Left ventricle myocardium inferior (tissue), 1 donor: Measurements from ENCODE around the gene OR51E2. TPM values are rescaled to one million over a fixed set of nuclear protein-coding genes. Genes with fewer than 3 reads are reported as not detected.

Experiments
- DNase-seq: peaks from one replicate; pipeline ENCODE4 v3.0.0-alpha.2; 2020
- H3K27ac ChIP-seq: fragments of 200-600 bp; replicated peaks from 2 replicates; pipeline ENCODE4 v1.8.0; 2021
- H3K27me3 ChIP-seq: fragments of 200-600 bp; 2 replicates; pipeline ENCODE4 v1.8.0; 2021; ENCODE audit warnings: low read depth
- H3K36me3 ChIP-seq: fragments of 200-600 bp; 2 replicates; pipeline ENCODE4 v1.8.0; 2021
- H3K4me1 ChIP-seq: fragments of 200-600 bp; 2 replicates; pipeline ENCODE4 v1.8.0; 2021
- H3K4me3 ChIP-seq: fragments of 200-600 bp; 2 replicates; pipeline ENCODE4 v1.8.0; 2021; ENCODE audit warnings: mild to moderate bottlenecking, moderate library complexity
- H3K9me3 ChIP-seq: fragments of 200-600 bp; replicated peaks from 2 replicates; pipeline ENCODE4 v1.8.0; 2021
- intact Hi-C: fragments of 100-400 bp; cut with micrococcal nuclease; formaldehyde crosslinking; loops from one replicate; pipeline ENCODE4 v1.11.0; 2022
- total RNA-seq: library from RNA; stranded (reverse); fragmentation: NEBNext Ultra II Directional; extraction: Animal tissue kit (Norgen Biotek cat#: 25700); gene quantifications from one replicate; pipeline ENCODE4 v1.2.1, GENCODE V29; 2021
- TF ChIP-seq, protein P1 (sequence below): fragments of 200-600 bp; IDR thresholded peaks from 2 replicates; pipeline ENCODE4 v1.8.0; 2021; ENCODE audit warnings: antibody characterized with exemption, mild to moderate bottlenecking, borderline replicate concordance
- donor health status: DM: no; HTN: yes; CAD: no; lungs with severe emphysema.

OR51E2 gene
- total RNA-seq, 1 donor from 2014 or later: not detected

- Histone ChIP-seq H3K9me3 (no peaks in the 10 kb centered on the region), H3K27me3 (no peaks in the 10 kb centered on the region), H3K27ac (no peak overlapping the region), H3K4me3 (no peak overlapping the region), H3K36me3 (no peaks in the 10 kb centered on the region), H3K4me1 (peaks cover 40% of the 10 kb centered on the region)
- TF ChIP-seq, protein P1, sequence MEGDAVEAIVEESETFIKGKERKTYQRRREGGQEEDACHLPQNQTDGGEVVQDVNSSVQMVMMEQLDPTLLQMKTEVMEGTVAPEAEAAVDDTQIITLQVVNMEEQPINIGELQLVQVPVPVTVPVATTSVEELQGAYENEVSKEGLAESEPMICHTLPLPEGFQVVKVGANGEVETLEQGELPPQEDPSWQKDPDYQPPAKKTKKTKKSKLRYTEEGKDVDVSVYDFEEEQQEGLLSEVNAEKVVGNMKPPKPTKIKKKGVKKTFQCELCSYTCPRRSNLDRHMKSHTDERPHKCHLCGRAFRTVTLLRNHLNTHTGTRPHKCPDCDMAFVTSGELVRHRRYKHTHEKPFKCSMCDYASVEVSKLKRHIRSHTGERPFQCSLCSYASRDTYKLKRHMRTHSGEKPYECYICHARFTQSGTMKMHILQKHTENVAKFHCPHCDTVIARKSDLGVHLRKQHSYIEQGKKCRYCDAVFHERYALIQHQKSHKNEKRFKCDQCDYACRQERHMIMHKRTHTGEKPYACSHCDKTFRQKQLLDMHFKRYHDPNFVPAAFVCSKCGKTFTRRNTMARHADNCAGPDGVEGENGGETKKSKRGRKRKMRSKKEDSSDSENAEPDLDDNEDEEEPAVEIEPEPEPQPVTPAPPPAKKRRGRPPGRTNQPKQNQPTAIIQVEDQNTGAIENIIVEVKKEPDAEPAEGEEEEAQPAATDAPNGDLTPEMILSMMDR: no peak
- DNase-seq: no peak
- intact Hi-C loops: loop anchor here (5.0 to 10.0 kb wide), 2 partner anchors 55 to 362 kb away; partner anchors contain the start of gene OR51E2
Measured at GRCh38 chr11:4639931-4640330, 57.7 kb downstream of the OR51E2 start.

DNA sequence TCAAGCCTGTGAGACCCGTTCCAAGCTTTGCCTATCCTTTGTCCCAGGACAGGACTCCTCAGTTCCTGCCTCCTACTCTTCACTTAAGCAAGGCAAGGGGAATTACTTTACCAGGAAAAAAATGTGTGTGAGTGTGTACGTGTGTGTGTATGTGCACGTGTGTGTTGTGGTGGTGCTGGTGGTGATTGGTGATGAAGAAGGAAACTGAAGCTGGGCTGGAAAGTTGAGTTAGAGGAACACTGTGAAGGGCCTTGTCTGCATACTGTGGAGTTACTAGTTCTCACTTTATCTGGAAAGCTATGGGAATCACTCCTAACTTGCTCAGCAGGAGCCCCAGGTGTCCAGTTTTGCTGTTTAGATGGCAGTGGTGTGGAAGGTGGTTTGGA, 60.0 kb downstream of the OR51E2 start:
- intact Hi-C loops: loop anchor here (5.0 kb wide), 1 partner anchor 365 kb away; no protein-coding TSS in a partner anchor
- Histone ChIP-seq H3K4me3 (no peak overlapping the region), H3K27me3 (no peaks in the 10 kb centered on the region), H3K4me1 (peaks cover 20% of the 10 kb centered on the region), H3K9me3 (no peaks in the 10 kb centered on the region), H3K36me3 (no peaks in the 10 kb centered on the region), H3K27ac (no peak overlapping the region)
- TF ChIP-seq, protein P1: no peak
- DNase-seq: no peak

GRCh38 chr11:4636962-4637661, 60.5 kb downstream of the OR51E2 start, which contains the start of gene OR51D1:
TSS of gene OR51D1 (plus strand) at chr11:4637477. CDS start at chr11:4639791, 2,314 bp downstream.
- no peaks in the 10 kb centered on the region for H3K9me3 ChIP-seq
- H3K27me3 ChIP-seq: no peaks in the 10 kb centered on the region
- DNase-seq: peak; percentile 64
- peaks cover 14% of the 10 kb centered on the region for H3K4me1 ChIP-seq
- H3K27ac ChIP-seq: peak within 1 kb of the TSS; percentile 14
- TF ChIP-seq, protein P1: peak; percentile 95
- H3K4me3 ChIP-seq: peak within 1 kb of the TSS; percentile 57
- intact Hi-C loops: loop anchor here (5.0 kb wide), 1 partner anchor 365 kb away; no protein-coding TSS in a partner anchor
- H3K36me3 ChIP-seq: no peaks in the 10 kb centered on the region

- Histone ChIP-seq H3K4me1 (peaks cover 7% of the 10 kb centered on the region), H3K4me3 (no peak overlapping the region), H3K36me3 (no peaks in the 10 kb centered on the region), H3K27me3 (no peaks in the 10 kb centered on the region), H3K9me3 (no peaks in the 10 kb centered on the region), H3K27ac (no peak overlapping the region)
- no peak for DNase-seq
- intact Hi-C loops: loop anchor here (5.0 kb wide), 1 partner anchor 366 kb away; no protein-coding TSS in a partner anchor
- TF ChIP-seq, protein P1: no peak
Measured at GRCh38 chr11:4636136-4636535, 61.5 kb downstream of the OR51E2 start.

Other genes starting within 250 kb of the OR51E2 start
- not detected for gene OR52K2, start 248.6 kb downstream of the OR51E2 start, total RNA-seq
- not detected for gene OR52K1, start 215.2 kb downstream of the OR51E2 start, total RNA-seq
- gene OR52M1, start 152.7 kb downstream of the OR51E2 start, total RNA-seq: not detected
- gene OR52I2, start 116.1 kb downstream of the OR51E2 start, total RNA-seq: not detected
- gene OR52I1, start 103.8 kb downstream of the OR51E2 start, total RNA-seq: not detected
- gene TRIM68, start 89.6 kb downstream of the OR51E2 start, total RNA-seq: 10.6 TPM
- not detected for gene OR51D1, start 60.4 kb downstream of the OR51E2 start, total RNA-seq
- 1.3 TPM for gene OR51E1, start 53.9 kb downstream of the OR51E2 start, total RNA-seq
- gene MMP26, start 6.9 kb upstream of the OR51E2 start, total RNA-seq: not detected
- gene OR51F1, start 72.1 kb upstream of the OR51E2 start, total RNA-seq: not detected
- gene OR52R1, start 106.5 kb upstream of the OR51E2 start, total RNA-seq: not detected
- gene OR51F2, start 123.5 kb upstream of the OR51E2 start, total RNA-seq: not detected
- not detected for gene OR51S1, start 151.4 kb upstream of the OR51E2 start, total RNA-seq
- gene OR51T1, start 184.0 kb upstream of the OR51E2 start, total RNA-seq: not detected
- gene OR51A7, start 205.9 kb upstream of the OR51E2 start, total RNA-seq: not detected
- not detected for gene OR51G2, start 221.5 kb upstream of the OR51E2 start, total RNA-seq
- not detected for gene OR51G1, start 226.5 kb upstream of the OR51E2 start, total RNA-seq
- not detected for gene OR51A4, start 249.8 kb upstream of the OR51E2 start, total RNA-seq